BLaER1 treated with 17β-estradiol and CSF1 and Interleukin-3, amounts not matched to agents 10 nM and 100 nM (cell line): ENCODE measurements around the gene RPAP2.
"Not testable (repeated sequence)": the region's sequence is repeated elsewhere in the genome, so short reads cannot be mapped to it uniquely, and the experiment has no call there.

ENCODE experiments used
- H3K27ac ChIP-seq, 11 experiments: shearing (Covaris generic); formaldehyde crosslinking; 2 replicates each; pipeline ENCODE4 v1.8.1; 2022
- H3K27me3 ChIP-seq, 11 experiments: shearing (Covaris generic); formaldehyde crosslinking; 2 replicates each; pipeline ENCODE4 v1.8.1; 2022
- H3K36me3 ChIP-seq, 11 experiments: shearing (Covaris generic); formaldehyde crosslinking; 2 replicates each; pipeline ENCODE4 v1.8.1; 2022
- H3K4me1 ChIP-seq, 10 experiments: shearing (Covaris generic); formaldehyde crosslinking; 2 replicates each; pipeline ENCODE4 v1.8.1; 2022
- H3K4me2 ChIP-seq, 11 experiments: shearing (Covaris generic); formaldehyde crosslinking; 2 replicates each; pipeline ENCODE4 v1.8.1; 2022
- H3K4me3 ChIP-seq, 10 experiments: shearing (Covaris generic); formaldehyde crosslinking; 2 replicates each; pipeline ENCODE4 v1.8.1; 2022
- H3K9ac ChIP-seq, 11 experiments: shearing (Covaris generic); formaldehyde crosslinking; 2 replicates each; pipeline ENCODE4 v1.8.1; 2022
- H3K9me3 ChIP-seq, 11 experiments: shearing (Covaris generic); formaldehyde crosslinking; replicated peaks in 1 of 11; 2 replicates each; pipeline ENCODE4 v1.8.1; 2022
- H4K20me1 ChIP-seq, 11 experiments: shearing (Covaris generic); formaldehyde crosslinking; 2 replicates each; pipeline ENCODE4 v1.8.1; 2022
- Cebpa-rat ChIP-seq, 11 experiments: shearing (Covaris generic); IDR thresholded peaks; 2 replicates each; pipeline ENCODE4 v1.8.1; 2022

The RPAP2 gene

DNA sequence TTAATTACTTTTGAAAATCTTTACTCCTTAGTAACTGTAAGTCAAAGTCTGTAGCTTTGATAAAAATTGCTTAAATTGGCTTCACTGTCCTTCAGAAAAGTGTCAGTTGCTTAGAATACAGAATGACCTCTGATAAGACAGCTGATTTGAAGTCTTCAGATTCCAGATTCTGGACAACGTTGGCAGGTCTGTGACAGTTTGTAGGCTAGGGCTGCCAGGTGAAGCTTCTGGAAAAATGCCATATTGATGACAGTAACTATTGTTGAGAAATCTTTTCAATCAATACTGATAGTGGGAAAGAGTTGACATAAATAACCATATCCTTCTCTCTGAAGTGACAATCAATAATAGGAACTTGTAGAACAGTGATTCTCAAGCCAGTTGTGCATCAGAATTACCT is 41.3 kb downstream of the RPAP2 start:
- no peak for TF ChIP-seq Cebpa-rat (IDR thresholded peaks at IDR 0.05)
- no peak overlapping the region for H3K27ac ChIP-seq
- no peak overlapping the region for H3K9ac ChIP-seq
- no peaks in the 10 kb centered on the region for H3K4me1 ChIP-seq
- no peak overlapping the region for H3K4me2 ChIP-seq
- peaks cover 39 to 68% (median 54%) of the 10 kb centered on the region in 11 experiments for H3K36me3 ChIP-seq
- H4K20me1 ChIP-seq: no peaks in the 10 kb centered on the region; a peak in 1 of 22 replicates
- no peak overlapping the region for H3K4me3 ChIP-seq
- no peaks in the 10 kb centered on the region for H3K9me3 ChIP-seq
- no peaks in the 10 kb centered on the region for H3K27me3 ChIP-seq

DNA sequence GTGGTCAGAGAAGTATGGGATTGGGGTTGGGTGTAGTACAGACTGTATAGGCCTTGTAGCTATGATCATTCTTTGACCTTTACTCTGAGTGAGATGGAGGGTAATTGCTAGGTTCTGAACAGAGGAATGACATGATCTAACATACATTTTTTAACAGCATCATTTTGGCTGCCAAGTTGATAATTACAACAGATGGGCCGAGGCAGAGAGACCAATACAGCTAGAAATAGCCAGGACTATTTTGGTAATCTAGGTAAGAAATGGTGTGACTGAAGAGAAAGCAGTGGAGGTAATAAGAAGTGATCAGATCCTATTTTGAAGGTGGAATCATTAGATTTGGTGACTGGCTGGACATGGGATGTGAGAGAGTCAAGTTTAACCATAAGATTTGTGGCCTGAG is 43.5 kb downstream of the RPAP2 start:
- no peak overlapping the region for H3K27ac ChIP-seq
- H3K4me3 ChIP-seq: no peak overlapping the region
- H3K4me1 ChIP-seq: peaks cover 0 to 9% (median 0%) of the 10 kb centered on the region in 10 experiments; a peak in 1 of 20 replicates
- no peaks in the 10 kb centered on the region for H3K27me3 ChIP-seq
- H3K9me3 ChIP-seq: no peaks in the 10 kb centered on the region
- no peak overlapping the region for H3K4me2 ChIP-seq
- no peak for TF ChIP-seq Cebpa-rat (IDR thresholded peaks at IDR 0.05)
- no peaks in the 10 kb centered on the region; a peak in 1 of 22 replicates for H4K20me1 ChIP-seq
- no peak overlapping the region for H3K9ac ChIP-seq
- peaks cover 34 to 69% (median 51%) of the 10 kb centered on the region in 11 experiments for H3K36me3 ChIP-seq

DNA sequence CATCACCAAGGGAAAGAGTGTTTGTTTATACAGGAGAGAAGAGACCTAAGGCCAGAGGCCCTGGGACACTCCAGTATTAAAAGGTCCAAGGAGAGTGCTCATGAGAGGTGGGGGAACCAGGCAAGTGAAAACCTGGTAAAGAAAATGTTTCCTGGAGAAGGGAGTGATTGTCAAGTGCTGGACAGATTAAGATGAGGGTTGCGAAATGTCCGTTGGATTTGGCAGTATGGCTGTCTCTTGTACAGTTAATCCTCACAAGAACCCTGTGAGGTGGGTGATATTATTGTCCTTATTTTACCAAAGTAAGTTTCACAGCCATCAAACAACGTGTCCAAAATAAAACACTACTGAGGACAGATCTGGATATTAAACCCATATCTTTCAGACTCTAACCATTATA is 44.2 kb downstream of the RPAP2 start:
- peaks cover 33 to 72% (median 57%) of the 10 kb centered on the region in 11 experiments for H3K36me3 ChIP-seq

DNA sequence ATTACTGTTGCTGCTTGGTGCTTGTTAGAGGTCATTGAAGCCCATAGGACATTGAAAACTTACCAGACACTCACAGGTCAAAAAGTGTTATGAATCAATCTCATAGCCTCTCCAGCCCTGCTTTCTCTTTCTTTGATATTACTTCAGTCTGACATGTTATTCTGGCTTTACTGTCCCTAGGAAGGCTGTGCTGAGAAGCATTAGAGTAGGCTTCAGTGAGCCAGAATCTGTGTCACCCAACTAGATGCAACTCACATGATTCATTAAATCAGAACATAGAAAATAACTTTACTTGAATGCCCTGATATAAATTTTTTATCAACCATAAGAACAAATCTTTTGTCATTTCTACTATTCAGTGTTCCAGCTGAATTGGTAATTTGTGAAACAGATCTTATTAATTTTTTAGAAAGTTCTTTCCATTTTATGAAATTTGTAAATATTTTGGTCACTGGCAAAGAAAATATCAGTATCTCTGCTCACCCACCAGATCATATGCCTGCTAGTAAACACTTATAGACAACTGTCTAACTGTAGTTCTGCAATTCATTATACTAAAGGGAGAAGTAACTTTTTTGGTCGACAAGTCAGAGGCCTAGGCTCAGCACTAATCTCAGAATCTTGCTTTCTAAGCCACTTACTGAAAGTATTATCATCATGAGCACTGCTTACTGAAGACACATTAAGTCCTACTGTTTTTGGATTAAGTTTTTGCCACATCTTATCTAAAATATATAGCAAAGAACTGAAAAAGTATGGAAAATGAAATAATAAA is 48.2 kb downstream of the RPAP2 start:
- H3K36me3 ChIP-seq: peaks cover 41 to 83% (median 71%) of the 10 kb centered on the region in 11 experiments

More for the DNA sequence above, 44.2 kb downstream of the RPAP2 start:
- H3K27ac ChIP-seq: no peak overlapping the region
- H3K4me1 ChIP-seq: peaks cover 0 to 15% (median 0%) of the 10 kb centered on the region in 10 experiments; a peak in 2 of 20 replicates
- no peak overlapping the region for H3K4me3 ChIP-seq
- no peak overlapping the region for H3K9ac ChIP-seq
- H3K9me3 ChIP-seq: no peaks in the 10 kb centered on the region
- peak in 5 of 11 experiments; percentile 13 to 65 (median 27); a peak in 1 of 22 replicates for TF ChIP-seq Cebpa-rat (IDR thresholded peaks at IDR 0.05)
- H3K27me3 ChIP-seq: no peaks in the 10 kb centered on the region
- H3K4me2 ChIP-seq: no peak overlapping the region
- no peaks in the 10 kb centered on the region; a peak in 1 of 22 replicates for H4K20me1 ChIP-seq

DNA sequence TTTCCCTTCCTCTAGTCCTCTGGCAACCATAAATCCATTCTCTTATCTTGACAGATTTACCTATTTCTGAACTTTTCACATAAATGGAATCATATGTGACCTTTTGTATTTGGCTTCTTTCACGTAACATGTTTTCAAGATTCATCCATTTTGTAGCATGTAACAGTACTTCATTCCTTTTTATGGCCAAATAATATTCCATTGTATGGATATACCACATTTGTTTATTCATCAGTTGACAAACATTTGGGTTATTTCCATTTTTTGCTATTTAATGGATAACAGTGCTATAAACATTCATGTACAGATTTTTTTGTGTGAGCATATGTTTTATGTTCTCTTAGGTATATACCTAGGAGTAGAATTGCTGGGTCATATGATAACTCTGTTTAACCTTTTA is 54.0 kb downstream of the RPAP2 start:
- no peak for TF ChIP-seq Cebpa-rat (IDR thresholded peaks at IDR 0.05)
- no peak overlapping the region for H3K9ac ChIP-seq
- peaks cover 53 to 100% (median 83%) of the 10 kb centered on the region in 11 experiments for H3K36me3 ChIP-seq

More for the DNA sequence above, 48.2 kb downstream of the RPAP2 start:
- H3K9ac ChIP-seq: no peak overlapping the region
- no peak overlapping the region for H3K4me3 ChIP-seq
- no peak for TF ChIP-seq Cebpa-rat (IDR thresholded peaks at IDR 0.05)
- H3K4me1 ChIP-seq: peaks cover 0 to 21% (median 0%) of the 10 kb centered on the region in 10 experiments; a peak in 2 of 20 replicates
- no peaks in the 10 kb centered on the region for H3K27me3 ChIP-seq
- peaks cover 5 to 23% (median 12%) of the 10 kb centered on the region in 11 experiments for H3K9me3 ChIP-seq
- peak overlapping the region in 1 of 11 experiments; percentile 8; a peak in 1 of 22 replicates for H3K4me2 ChIP-seq
- H3K27ac ChIP-seq: no peak overlapping the region
- H4K20me1 ChIP-seq: no peaks in the 10 kb centered on the region; a peak in 1 of 22 replicates

DNA sequence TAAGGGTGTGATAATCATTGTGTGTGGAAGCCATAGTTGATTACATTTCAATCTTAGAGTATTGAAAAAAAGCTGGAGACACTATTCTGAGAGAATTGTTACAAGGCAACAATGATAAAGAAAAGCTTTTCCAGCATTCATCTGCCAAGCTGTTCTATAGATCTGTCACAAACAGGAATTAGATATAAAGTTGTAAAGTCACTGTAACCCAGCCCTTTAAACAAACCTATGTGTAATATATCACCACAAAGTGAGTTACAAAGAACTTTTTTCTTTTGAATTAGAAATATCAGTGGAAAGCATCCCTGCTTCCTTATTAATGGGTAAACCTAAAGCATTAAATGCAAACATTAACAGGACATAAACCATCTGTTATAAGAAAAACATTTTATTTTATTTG is 55.4 kb downstream of the RPAP2 start:
- Histone ChIP-seq H3K36me3 (peaks cover 64 to 100% (median 83%) of the 10 kb centered on the region in 11 experiments), H3K4me1 (no peaks in the 10 kb centered on the region), H3K9ac (no peak overlapping the region), H3K4me3 (no peak overlapping the region), H3K27me3 (no peaks in the 10 kb centered on the region), H3K27ac (no peak overlapping the region), H3K4me2 (no peak overlapping the region), H4K20me1 (no peaks in the 10 kb centered on the region), H3K9me3 (peaks cover 14 to 34% (median 24%) of the 10 kb centered on the region in 11 experiments)
- TF ChIP-seq Cebpa-rat (IDR thresholded peaks at IDR 0.05): no peak

More for the DNA sequence above, 54.0 kb downstream of the RPAP2 start:
- no peaks in the 10 kb centered on the region for H4K20me1 ChIP-seq
- no peaks in the 10 kb centered on the region for H3K27me3 ChIP-seq
- peaks cover 14 to 34% (median 24%) of the 10 kb centered on the region in 11 experiments for H3K9me3 ChIP-seq
- no peak overlapping the region for H3K27ac ChIP-seq
- no peak overlapping the region for H3K4me3 ChIP-seq
- peaks cover 0 to 8% (median 0%) of the 10 kb centered on the region in 10 experiments; a peak in 2 of 20 replicates for H3K4me1 ChIP-seq
- no peak overlapping the region for H3K4me2 ChIP-seq

DNA sequence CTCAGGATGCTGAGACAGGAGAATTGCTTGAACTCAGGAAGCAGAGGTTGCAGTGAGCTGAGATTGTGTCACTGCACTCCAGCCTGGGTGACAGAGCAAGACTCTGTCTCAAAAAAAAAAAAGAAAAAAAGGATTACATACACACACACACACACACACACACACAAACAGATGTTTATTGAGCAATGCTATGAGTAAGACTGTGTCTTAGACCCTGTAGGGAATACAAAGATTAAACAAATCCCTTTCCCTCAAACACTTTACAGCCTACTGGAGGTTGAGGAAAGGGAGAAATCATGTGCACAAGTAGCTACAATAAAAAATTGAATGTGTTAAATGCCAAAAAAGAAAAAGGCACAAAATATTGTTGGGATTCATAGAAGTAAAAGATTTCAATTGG is 58.1 kb downstream of the RPAP2 start:
- H3K36me3 ChIP-seq: peaks cover 52 to 86% (median 63%) of the 10 kb centered on the region in 11 experiments
- H3K27me3 ChIP-seq: no peaks in the 10 kb centered on the region

DNA sequence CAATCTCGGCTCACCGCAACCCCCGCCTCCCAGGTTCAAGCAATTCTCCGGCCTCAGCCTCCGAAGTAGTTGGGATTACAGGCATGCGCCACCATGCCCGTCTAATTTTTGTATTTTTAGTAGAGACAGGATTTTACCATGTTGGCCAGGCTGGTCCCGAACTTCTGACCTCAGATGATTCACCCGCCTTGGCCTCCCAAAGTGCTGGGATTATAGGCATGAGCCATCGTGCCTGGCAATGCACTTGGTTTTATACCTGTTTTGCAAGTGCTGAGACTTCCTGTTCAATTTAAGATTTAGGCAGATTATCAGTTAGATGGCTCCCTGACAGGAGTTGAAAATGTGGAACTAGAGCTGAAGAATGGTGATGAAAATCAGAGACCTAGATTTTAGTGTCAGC is 60.5 kb downstream of the RPAP2 start:
- H3K4me2 ChIP-seq, H4K20me1 ChIP-seq, H3K4me1 ChIP-seq, H3K27ac ChIP-seq, H3K4me3 ChIP-seq, H3K9ac ChIP-seq, H3K9me3 ChIP-seq, H3K27me3 ChIP-seq: not testable (repeated sequence)
- peaks cover 36 to 66% (median 50%) of the 10 kb centered on the region in 11 experiments for H3K36me3 ChIP-seq

More for the DNA sequence above, 58.1 kb downstream of the RPAP2 start:
- no peak overlapping the region for H3K4me3 ChIP-seq
- peaks cover 10 to 13% (median 12%) of the 10 kb centered on the region in 11 experiments for H3K9me3 ChIP-seq
- TF ChIP-seq Cebpa-rat (IDR thresholded peaks at IDR 0.05): no peak
- H3K4me2 ChIP-seq: no peak overlapping the region
- H3K9ac ChIP-seq: no peak overlapping the region
- H4K20me1 ChIP-seq: no peaks in the 10 kb centered on the region
- no peak overlapping the region for H3K27ac ChIP-seq
- H3K4me1 ChIP-seq: no peaks in the 10 kb centered on the region

DNA sequence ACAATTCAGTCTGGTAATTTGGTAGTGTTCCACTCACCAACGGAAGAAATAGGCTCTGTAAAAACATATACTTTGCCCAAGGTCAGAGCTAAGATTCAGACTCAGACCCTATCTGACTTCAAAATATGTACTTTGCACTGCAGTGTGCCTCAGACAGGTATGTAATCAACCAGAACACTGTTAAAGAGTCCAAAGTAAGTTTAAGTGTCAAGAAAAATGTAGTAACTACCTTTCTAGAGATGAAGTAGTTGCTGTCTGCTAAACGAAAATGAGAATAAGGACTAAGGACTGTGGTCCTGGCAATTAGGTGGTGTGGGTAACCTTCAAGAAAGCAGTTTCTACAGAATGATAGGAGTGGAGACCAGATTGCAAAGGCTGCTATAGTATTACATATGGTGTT is 61.1 kb downstream of the RPAP2 start:
- H3K27me3 ChIP-seq: no peaks in the 10 kb centered on the region
- no peak overlapping the region for H3K4me3 ChIP-seq
- H4K20me1 ChIP-seq: no peaks in the 10 kb centered on the region
- H3K4me2 ChIP-seq: no peak overlapping the region
- TF ChIP-seq Cebpa-rat (IDR thresholded peaks at IDR 0.05): no peak
- no peaks in the 10 kb centered on the region for H3K4me1 ChIP-seq
- H3K9me3 ChIP-seq: no peaks in the 10 kb centered on the region
- peaks cover 33 to 60% (median 46%) of the 10 kb centered on the region in 11 experiments for H3K36me3 ChIP-seq
- no peak overlapping the region for H3K27ac ChIP-seq
- H3K9ac ChIP-seq: no peak overlapping the region
